Caco-2 (cell line): ENCODE measurements around the gene CREB5. TPM values are rescaled to one million over a fixed set of nuclear protein-coding genes. Genes with fewer than 3 reads are reported as not detected.

Experiments
- BruUV-seq: library from RNA; stranded (reverse); fragments of 400-500 nt; replicated peaks from 2 replicates; lab custom pipeline; 2021; lab: Mats Ljungman, UMichigan
- CTCF ChIA-PET: fragments of 300-600 bp; sonication (Branson Sonifier 250); formaldehyde crosslinking; loops from one replicate; lab custom pipeline; 2022; ENCODE audit warnings: antibody characterized with exemption; lab: Charles Lee
- POLR2A ChIA-PET: fragments of 300-600 bp; sonication (Branson Sonifier 250); formaldehyde crosslinking; loops from one replicate; lab custom pipeline; 2022; ENCODE audit warnings: antibody characterized with exemption; lab: Charles Lee
- DNase-seq, 2 experiments: peaks; one replicate each; pipeline versions ENCODE4 v3.0.0 to v3.0.0-alpha.2; 2020 to 2022
- H3K27me3 ChIP-seq: replicated peaks from 2 replicates; pipeline ENCODE4 v1.6.0; 2011; ENCODE audit warnings: low read length; ENCODE audit not compliant: control insufficient read depth, insufficient read depth
- H3K36me3 ChIP-seq: 2 replicates; pipeline ENCODE4 v1.5.1; 2011; ENCODE audit warnings: low read length; ENCODE audit not compliant: control insufficient read depth, insufficient read depth
- H3K4me1 ChIP-seq: fragments of 250-450 bp; sonication (Bioruptor Pico); 2 replicates; pipeline ENCODE4 v1.5.1; 2020; ENCODE audit warnings: mild to moderate bottlenecking
- H3K4me3 ChIP-seq: 2 replicates; pipeline ENCODE4 v1.5.1; 2011; ENCODE audit warnings: low read depth, mild to moderate bottlenecking, control low read depth, low read length
- H3K9me3 ChIP-seq: fragments of 250-450 bp; sonication (Bioruptor Pico); 2 replicates; pipeline ENCODE4 v1.5.1; 2020; ENCODE audit warnings: mild to moderate bottlenecking, moderate library complexity
- H3K27ac Mint-ChIP-seq: one replicate; pipeline ENCODE4 v1.8.0; 2022; ENCODE audit warnings: mixed read lengths; ENCODE audit not compliant: unreplicated experiment
- H3K27me3 Mint-ChIP-seq: one replicate; pipeline ENCODE4 v1.8.0; 2022; ENCODE audit warnings: mixed read lengths; ENCODE audit not compliant: insufficient read depth, unreplicated experiment
- H3K36me3 Mint-ChIP-seq: one replicate; pipeline ENCODE4 v1.8.0; 2022; ENCODE audit warnings: mild to moderate bottlenecking, mixed read lengths; ENCODE audit not compliant: insufficient read depth, unreplicated experiment
- H3K4me1 Mint-ChIP-seq: one replicate; pipeline ENCODE4 v1.8.0; 2022; ENCODE audit warnings: low read depth, mixed read lengths; ENCODE audit not compliant: unreplicated experiment
- H3K4me3 Mint-ChIP-seq: one replicate; pipeline ENCODE4 v1.8.0; 2022; ENCODE audit warnings: mild to moderate bottlenecking, moderate library complexity, mixed read lengths; ENCODE audit not compliant: unreplicated experiment
- H3K9me3 Mint-ChIP-seq: one replicate; pipeline ENCODE4 v1.8.0; 2022; ENCODE audit warnings: mixed read lengths; ENCODE audit not compliant: unreplicated experiment
- intact Hi-C: fragments of 100-400 bp; cut with micrococcal nuclease; formaldehyde crosslinking; loops from one replicate; pipeline ENCODE4 v1.10.0; 2022; ENCODE audit not compliant: unreplicated experiment
- total RNA-seq: library from RNA; stranded (reverse); gene quantifications from 2 replicates; pipeline ENCODE4 v1.2.3, GENCODE V29; 2022
- TF ChIP-seq, protein P1 (sequence below), 2 experiments: fragments of 200-600 bp in 1 of 2; IDR thresholded peaks; 1 replicate in 1 of 2; 2 replicates in 1 of 2; pipeline versions ENCODE4 v1.5.1 to v1.8.0; 2011 to 2022; ENCODE audit warnings: antibody characterized with exemption in 1 of 2, control low read depth in 1 of 2, inconsistent platforms in 1 of 2, low read depth in 1 of 2, low read length in 1 of 2, mild to moderate bottlenecking in 1 of 2, moderate library complexity in 1 of 2; ENCODE audit not compliant: insufficient read depth in 1 of 2, severe bottlenecking in 1 of 2, unreplicated experiment in 1 of 2

CREB5 gene
- total RNA-seq, 1 experiment from 2014 or later: 9.1 TPM

DNA sequence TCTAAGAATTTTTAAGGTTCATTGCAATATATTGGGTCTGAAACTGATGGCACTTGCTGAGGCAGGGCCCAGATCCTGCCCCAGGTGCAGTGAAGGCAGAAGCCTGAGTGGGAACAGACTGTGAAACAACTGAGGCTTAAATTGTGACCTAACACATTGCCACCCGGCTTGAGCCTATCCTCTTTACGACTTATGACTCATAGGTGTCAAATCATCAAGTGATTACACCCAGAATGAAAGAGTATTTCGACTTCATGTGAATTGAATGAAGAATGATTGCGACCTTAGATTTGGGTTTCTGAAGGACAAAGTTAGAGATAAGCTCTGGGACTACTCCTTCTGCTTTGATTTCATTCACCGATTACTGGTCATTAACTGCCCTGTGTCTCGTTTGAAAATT is 200.9 kb downstream of the CREB5 start:
- ChIA-PET POLR2A (no interaction called here), CTCF (no interaction called here)
- H3K27me3 ChIP-seq: no peaks in the 10 kb centered on the region
- no peaks in the 10 kb centered on the region for H3K36me3 ChIP-seq
- peaks cover 32% of the 10 kb centered on the region for H3K4me1 ChIP-seq
- intact Hi-C loops: no loop called here
- no peaks in the 10 kb centered on the region for H3K36me3 Mint-ChIP-seq
- H3K9me3 ChIP-seq: no peaks in the 10 kb centered on the region
- H3K4me3 ChIP-seq: no peak overlapping the region
- peaks cover 14% of the 10 kb centered on the region for H3K4me1 Mint-ChIP-seq
- no peak overlapping the region for H3K27ac Mint-ChIP-seq
- no peaks in the 10 kb centered on the region for H3K9me3 Mint-ChIP-seq
- no peaks in the 10 kb centered on the region for H3K27me3 Mint-ChIP-seq
- H3K4me3 Mint-ChIP-seq: no peak overlapping the region
- TF ChIP-seq, protein P1, sequence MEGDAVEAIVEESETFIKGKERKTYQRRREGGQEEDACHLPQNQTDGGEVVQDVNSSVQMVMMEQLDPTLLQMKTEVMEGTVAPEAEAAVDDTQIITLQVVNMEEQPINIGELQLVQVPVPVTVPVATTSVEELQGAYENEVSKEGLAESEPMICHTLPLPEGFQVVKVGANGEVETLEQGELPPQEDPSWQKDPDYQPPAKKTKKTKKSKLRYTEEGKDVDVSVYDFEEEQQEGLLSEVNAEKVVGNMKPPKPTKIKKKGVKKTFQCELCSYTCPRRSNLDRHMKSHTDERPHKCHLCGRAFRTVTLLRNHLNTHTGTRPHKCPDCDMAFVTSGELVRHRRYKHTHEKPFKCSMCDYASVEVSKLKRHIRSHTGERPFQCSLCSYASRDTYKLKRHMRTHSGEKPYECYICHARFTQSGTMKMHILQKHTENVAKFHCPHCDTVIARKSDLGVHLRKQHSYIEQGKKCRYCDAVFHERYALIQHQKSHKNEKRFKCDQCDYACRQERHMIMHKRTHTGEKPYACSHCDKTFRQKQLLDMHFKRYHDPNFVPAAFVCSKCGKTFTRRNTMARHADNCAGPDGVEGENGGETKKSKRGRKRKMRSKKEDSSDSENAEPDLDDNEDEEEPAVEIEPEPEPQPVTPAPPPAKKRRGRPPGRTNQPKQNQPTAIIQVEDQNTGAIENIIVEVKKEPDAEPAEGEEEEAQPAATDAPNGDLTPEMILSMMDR (IDR thresholded peaks at IDR 0.05; ENCODE audit: insufficient read depth in 1 of 2, low read depth in 1 of 2, low read length in 1 of 2, severe bottlenecking in 1 of 2, unreplicated experiment in 1 of 2): no peak
- no TSS peak for BruUV-seq
- DNase-seq: no peak

DNA sequence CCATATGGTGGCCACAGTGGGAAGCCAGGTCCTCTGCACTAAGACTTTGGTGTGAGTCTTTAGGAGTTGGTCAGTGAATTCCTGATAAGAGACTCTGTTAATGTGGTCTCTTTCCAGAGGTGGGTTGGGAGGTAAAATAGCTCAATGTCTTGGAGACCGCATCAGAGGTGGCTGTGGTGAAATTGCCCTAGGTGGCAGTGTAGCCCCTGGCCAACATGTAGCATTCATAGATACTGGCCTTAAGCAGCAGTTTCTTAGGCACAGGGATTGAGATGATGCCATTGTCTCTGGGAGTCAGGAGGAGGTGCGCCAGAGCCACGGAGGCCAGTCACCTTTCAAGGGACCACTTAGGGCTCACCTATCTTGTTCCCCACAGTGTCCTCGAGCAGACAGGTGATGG is 202.8 kb downstream of the CREB5 start:
- DNase-seq: no peak
- Histone ChIP-seq H3K4me3 (no peak overlapping the region), H3K36me3 (no peaks in the 10 kb centered on the region), H3K4me1 (peaks cover 22% of the 10 kb centered on the region), H3K9me3 (no peaks in the 10 kb centered on the region), H3K27me3 (no peaks in the 10 kb centered on the region)
- Mint-ChIP-seq H3K27ac (no peak overlapping the region), H3K4me1 (peaks cover 17% of the 10 kb centered on the region), H3K36me3 (no peaks in the 10 kb centered on the region), H3K27me3 (no peaks in the 10 kb centered on the region), H3K4me3 (no peak overlapping the region), H3K9me3 (no peaks in the 10 kb centered on the region)
- CTCF ChIA-PET: no interaction called here
- TF ChIP-seq, protein P1 (IDR thresholded peaks at IDR 0.05; ENCODE audit: insufficient read depth in 1 of 2, low read depth in 1 of 2, low read length in 1 of 2, severe bottlenecking in 1 of 2, unreplicated experiment in 1 of 2): peak in 1 of 2 experiments; percentile 13
- intact Hi-C loops: loop anchor here (1.0 kb wide), 1 partner anchor 239 kb away; no protein-coding TSS in a partner anchor
- POLR2A ChIA-PET: no interaction called here
- no TSS peak for BruUV-seq

DNA sequence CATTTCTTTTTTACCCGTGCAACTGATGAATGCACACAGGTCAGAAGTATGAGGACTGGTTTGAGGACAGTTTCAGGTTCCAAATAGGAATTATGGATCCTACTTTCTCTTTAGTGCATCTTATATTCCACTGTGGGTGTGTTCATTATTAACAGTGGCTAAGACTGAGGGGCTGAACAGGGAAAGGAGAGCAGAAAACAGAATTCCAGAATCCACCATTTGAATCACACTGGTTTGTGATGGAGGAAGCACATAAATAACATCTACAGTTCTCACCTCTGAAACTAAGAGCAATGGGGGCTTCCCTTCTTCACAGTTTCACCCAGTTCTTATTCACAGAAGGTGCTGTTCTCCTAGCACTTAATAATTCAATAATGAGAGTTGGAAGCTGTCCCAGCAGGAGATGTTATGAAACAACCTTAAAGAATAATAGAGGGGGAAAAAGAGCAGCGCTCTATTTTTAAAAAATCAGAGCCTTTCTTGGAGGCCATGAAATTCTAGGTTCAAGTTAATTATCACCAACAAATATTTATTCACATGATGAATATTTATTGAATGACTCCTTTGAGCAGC is 205.1 kb downstream of the CREB5 start:
- Mint-ChIP-seq H3K36me3 (no peaks in the 10 kb centered on the region), H3K27me3 (no peaks in the 10 kb centered on the region), H3K9me3 (no peaks in the 10 kb centered on the region), H3K4me3 (no peak overlapping the region), H3K27ac (no peak overlapping the region), H3K4me1 (peaks cover 22% of the 10 kb centered on the region)
- Histone ChIP-seq H3K9me3 (no peaks in the 10 kb centered on the region), H3K4me1 (peaks cover 15% of the 10 kb centered on the region), H3K27me3 (no peaks in the 10 kb centered on the region), H3K4me3 (no peak overlapping the region), H3K36me3 (no peaks in the 10 kb centered on the region)
- CTCF ChIA-PET: no interaction called here
- no TSS peak for BruUV-seq
- TF ChIP-seq, protein P1 (IDR thresholded peaks at IDR 0.05; ENCODE audit: insufficient read depth in 1 of 2, low read depth in 1 of 2, low read length in 1 of 2, severe bottlenecking in 1 of 2, unreplicated experiment in 1 of 2): no peak
- DNase-seq: no peak
- POLR2A ChIA-PET: no interaction called here
- intact Hi-C loops: no loop called here
